HCT116 (cell line): ENCODE data around the gene CNTNAP5. TPM values are rescaled to one million over a fixed set of nuclear protein-coding genes. Genes with fewer than 3 reads are reported as not detected.

Source experiments
- ATAC-seq: fragments of 200-7000 bp; cut with Tn5 transposase; 2 replicates; pipeline ENCODE4 v1.9.1; 2020; ENCODE audit warnings: mild to moderate bottlenecking, moderate library complexity
- BruUV-seq: library from RNA; stranded (reverse); fragments of 400-500 nt; replicated peaks from 2 replicates; lab custom pipeline; 2021; lab: Mats Ljungman, UMichigan
- CTCF ChIA-PET: fragments of 300-600 bp; sonication (Branson Sonifier 250); formaldehyde crosslinking; loops from one replicate; lab custom pipeline; 2021; ENCODE audit warnings: antibody characterized with exemption; lab: Charles Lee
- POLR2A ChIA-PET: fragments of 300-600, 350-600 bp; sonication (Branson Sonifier 250); formaldehyde crosslinking; loops from one replicate; lab custom pipeline; 2021; ENCODE audit warnings: antibody characterized with exemption; lab: Charles Lee
- RAD21 ChIA-PET, 2 experiments: fragments of 300-600 bp; sonication (Branson Sonifier 250); formaldehyde crosslinking; loops; one replicate each; lab custom pipeline; 2023; ENCODE audit warnings: low total read pairs in 2 of 2; ENCODE audit not compliant: uncharacterized antibody in 2 of 2, unreplicated experiment in 2 of 2, low non-redundant PET in 1 of 2; lab: Charles Lee
- DNase-seq: peaks from one replicate; pipeline ENCODE4 v3.0.0-alpha.2; 2010; ENCODE audit warnings: low read depth, low spot score
- H2AFZ ChIP-seq: fragments of 200-600 bp; shearing (Covaris generic), sonication (generic); 2 replicates; pipeline ENCODE4 v1.6.1; 2017; ENCODE audit warnings: low read depth, mixed run types, mixed read lengths, antibody characterized with exemption, low read length; ENCODE audit not compliant: poor library complexity, severe bottlenecking
- H3K27ac ChIP-seq: 2 replicates; pipeline ENCODE4 v1.5.1; 2012; ENCODE audit warnings: low read depth, low read length
- H3K27me3 ChIP-seq: fragments of 200-600 bp; sonication (generic); 2 replicates; pipeline ENCODE4 v1.6.1; 2016; ENCODE audit warnings: mixed run types, low read length, mixed read lengths; ENCODE audit not compliant: insufficient read depth
- H3K36me3 ChIP-seq, 2 experiments: fragments of 200-500 bp in 1 of 2; fragments of 200-600 bp in 1 of 2; sonication (Bioruptor generic) in 1 of 2; sonication (generic) in 1 of 2; 2 replicates each; pipeline versions ENCODE4 v1.5.1 to v1.6.1; 2014 to 2016; ENCODE audit warnings: low read length in 2 of 2, inconsistent platforms in 1 of 2, mixed read lengths in 1 of 2, mixed run types in 1 of 2; ENCODE audit not compliant: insufficient read depth in 2 of 2, control insufficient read depth in 1 of 2
- H3K4me1 ChIP-seq, 2 experiments: fragments of 200-600 bp in 1 of 2; sonication (generic) in 1 of 2; 2 replicates each; pipeline versions ENCODE4 v1.5.1 to v1.6.1; 2012 to 2017; ENCODE audit warnings: low read length in 2 of 2, inconsistent platforms in 1 of 2, mild to moderate bottlenecking in 1 of 2, mixed read lengths in 1 of 2, mixed run types in 1 of 2, moderate library complexity in 1 of 2; ENCODE audit not compliant: insufficient read depth in 2 of 2, control insufficient read depth in 1 of 2
- H3K4me2 ChIP-seq: fragments of 200-600 bp; sonication (generic); 2 replicates; pipeline ENCODE4 v1.6.1; 2017; ENCODE audit warnings: mixed run types, low read length, mixed read lengths
- H3K4me3 ChIP-seq, 2 experiments: fragments of 200-600 bp in 1 of 2; sonication (generic) in 1 of 2; replicated peaks in 1 of 2; 2 replicates each; pipeline ENCODE4 v1.5.1; 2011 to 2016; ENCODE audit warnings: low read length in 2 of 2, control low read depth in 1 of 2, low read depth in 1 of 2, mild to moderate bottlenecking in 1 of 2, mixed read lengths in 1 of 2, mixed run types in 1 of 2
- H3K79me2 ChIP-seq: fragments of 200-600 bp; sonication (generic); 2 replicates; pipeline ENCODE4 v1.6.1; 2017; ENCODE audit warnings: mild to moderate bottlenecking, mixed run types, low read length, moderate library complexity, mixed read lengths; ENCODE audit not compliant: insufficient read depth
- H3K9ac ChIP-seq: fragments of 200-600 bp; sonication (generic); 2 replicates; pipeline ENCODE4 v1.6.1; 2016; ENCODE audit warnings: low read length, mixed read lengths
- H3K9me2 ChIP-seq: fragments of 200-600 bp; sonication (generic), shearing (Covaris generic); 2 replicates; pipeline ENCODE4 v1.6.1; 2017; ENCODE audit warnings: mixed run types, mild to moderate bottlenecking, moderate library complexity; ENCODE audit not compliant: insufficient read depth
- H3K9me3 ChIP-seq, 2 experiments: fragments of 200-500 bp in 1 of 2; fragments of 200-600 bp in 1 of 2; sonication (Bioruptor generic) in 1 of 2; sonication (generic) in 1 of 2; 2 replicates each; pipeline ENCODE4 v1.6.1; 2014 to 2017; ENCODE audit warnings: low read length in 2 of 2, mixed read lengths in 2 of 2, inconsistent platforms in 1 of 2, low read depth in 1 of 2, mild to moderate bottlenecking in 1 of 2, mixed run types in 1 of 2, moderate library complexity in 1 of 2; ENCODE audit not compliant: control insufficient read depth in 1 of 2, insufficient read depth in 1 of 2
- H4K20me1 ChIP-seq: fragments of 200-600 bp; sonication (generic), shearing (Covaris generic); 2 replicates; pipeline ENCODE4 v1.6.1; 2017; ENCODE audit warnings: mixed run types, mild to moderate bottlenecking, moderate library complexity; ENCODE audit not compliant: insufficient read depth
- ELF1 ChIP-seq: IDR thresholded peaks from 2 replicates; pipeline ENCODE4 v1.6.1; 2012; ENCODE audit warnings: low read depth, borderline replicate concordance
- REST ChIP-seq: IDR thresholded peaks from 2 replicates; pipeline ENCODE4 v1.6.1; 2012; ENCODE audit warnings: low read depth
- SIN3A ChIP-seq: IDR thresholded peaks from 2 replicates; pipeline ENCODE4 v1.6.1; 2012; ENCODE audit warnings: low read depth
- SP1 ChIP-seq: IDR thresholded peaks from 2 replicates; pipeline ENCODE4 v1.6.1; 2012; ENCODE audit warnings: low read depth
- YY1 ChIP-seq: IDR thresholded peaks from 2 replicates; pipeline ENCODE4 v1.6.1; 2011; ENCODE audit warnings: low read length, low read depth, moderate library complexity, mild to moderate bottlenecking; ENCODE audit not compliant: insufficient replicate concordance; ENCODE audit errors: extremely low read depth
- intact Hi-C: fragments of 100-400 bp; cut with micrococcal nuclease; formaldehyde crosslinking; loops from 2 replicates; pipeline ENCODE4 v1.10.0; 2022
- total RNA-seq: library from RNA; stranded (reverse); gene quantifications from one replicate; pipeline ENCODE4 v1.2.1, GENCODE V29; 2021; ENCODE audit not compliant: unreplicated experiment
- TF ChIP-seq, protein P1 (sequence below), 3 experiments: fragments of 200-600 bp in 1 of 3; sonication (generic) in 1 of 3; IDR thresholded peaks in 2 of 3; conservative IDR thresholded peaks in 1 of 3; 2 replicates each; pipeline ENCODE4 v1.5.1; 2012 to 2017; ENCODE audit warnings: low read depth in 2 of 3, low read length in 2 of 3, antibody characterized with exemption in 1 of 3, borderline replicate concordance in 1 of 3, control low read depth in 1 of 3, mild to moderate bottlenecking in 1 of 3, mixed read lengths in 1 of 3, mixed run types in 1 of 3, moderate library complexity in 1 of 3; ENCODE audit not compliant: insufficient read depth in 1 of 3

CNTNAP5 gene
- total RNA-seq, 1 experiment from 2014 or later, result not detected

DNA sequence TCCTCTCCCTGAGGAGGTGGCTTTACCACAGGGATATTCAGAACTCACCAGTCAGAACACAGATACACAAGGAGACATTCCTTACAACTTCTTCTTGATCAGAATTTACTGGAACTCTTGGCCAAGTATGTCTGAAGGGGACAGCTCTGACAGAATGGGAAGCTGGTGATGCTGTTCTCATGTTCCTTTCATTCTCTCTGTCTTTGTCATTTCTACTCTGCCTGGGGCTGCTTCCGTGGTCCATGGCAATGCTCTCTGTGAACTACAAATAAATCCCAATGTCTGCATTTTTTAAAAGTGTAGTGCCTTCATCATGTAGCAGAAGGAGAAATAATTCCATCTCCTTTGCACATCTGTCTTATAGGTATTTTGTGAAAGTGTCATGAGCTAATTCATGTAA lies 730.3 kb downstream of the CNTNAP5 start:
- DNase-seq (no peak), ATAC-seq (no peak)
- no peak overlapping the region for H3K4me2 ChIP-seq
- TF ChIP-seq SP1 (no peak), ELF1 (no peak), SIN3A (no peak), YY1 (no peak), REST (no peak)
- TF ChIP-seq, protein P1, sequence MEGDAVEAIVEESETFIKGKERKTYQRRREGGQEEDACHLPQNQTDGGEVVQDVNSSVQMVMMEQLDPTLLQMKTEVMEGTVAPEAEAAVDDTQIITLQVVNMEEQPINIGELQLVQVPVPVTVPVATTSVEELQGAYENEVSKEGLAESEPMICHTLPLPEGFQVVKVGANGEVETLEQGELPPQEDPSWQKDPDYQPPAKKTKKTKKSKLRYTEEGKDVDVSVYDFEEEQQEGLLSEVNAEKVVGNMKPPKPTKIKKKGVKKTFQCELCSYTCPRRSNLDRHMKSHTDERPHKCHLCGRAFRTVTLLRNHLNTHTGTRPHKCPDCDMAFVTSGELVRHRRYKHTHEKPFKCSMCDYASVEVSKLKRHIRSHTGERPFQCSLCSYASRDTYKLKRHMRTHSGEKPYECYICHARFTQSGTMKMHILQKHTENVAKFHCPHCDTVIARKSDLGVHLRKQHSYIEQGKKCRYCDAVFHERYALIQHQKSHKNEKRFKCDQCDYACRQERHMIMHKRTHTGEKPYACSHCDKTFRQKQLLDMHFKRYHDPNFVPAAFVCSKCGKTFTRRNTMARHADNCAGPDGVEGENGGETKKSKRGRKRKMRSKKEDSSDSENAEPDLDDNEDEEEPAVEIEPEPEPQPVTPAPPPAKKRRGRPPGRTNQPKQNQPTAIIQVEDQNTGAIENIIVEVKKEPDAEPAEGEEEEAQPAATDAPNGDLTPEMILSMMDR (IDR thresholded peaks at IDR 0.05 in 2 of 3, conservative IDR thresholded peaks at IDR 0.05 in 1 of 3; ENCODE audit: borderline replicate concordance in 1 of 3, insufficient read depth in 1 of 3, low read depth in 2 of 3, low read length in 2 of 3), result no peak
- no peaks in the 10 kb centered on the region for H3K79me2 ChIP-seq
- intact Hi-C loops, result no loop called here
- ChIA-PET CTCF (no interaction called here), RAD21 (no interaction called here), POLR2A (no interaction called here)
- no peaks in the 10 kb centered on the region for H3K4me1 ChIP-seq
- no peak overlapping the region for H3K9ac ChIP-seq
- H2AFZ ChIP-seq, result no peak overlapping the region
- no peaks in the 10 kb centered on the region for H3K36me3 ChIP-seq
- no peaks in the 10 kb centered on the region for H3K27me3 ChIP-seq
- no peak overlapping the region for H3K4me3 ChIP-seq
- H3K27ac ChIP-seq, result no peak overlapping the region
- H3K9me2 ChIP-seq, result no peaks in the 10 kb centered on the region
- BruUV-seq, result no TSS peak
- peaks cover 0 to 7% of the 10 kb centered on the region in 2 experiments; a peak in 2 of 4 replicates for H3K9me3 ChIP-seq
- H4K20me1 ChIP-seq, result no peaks in the 10 kb centered on the region
